Measurements from ENCODE around the gene ELF2.
"Not testable (repeated sequence)": the region's sequence is repeated elsewhere in the genome, so short reads cannot be mapped to it uniquely, and the experiment has no call there.

ELF2 gene

GRCh38 chr4:139035650-139036049, 141.4 kb downstream of the ELF2 start:
- H3K27ac ChIP-seq = no peak overlapping the region
- ChIA-PET POLR2A (ENCODE audit: low non-redundant PET) (no interaction called here), CTCF (interaction anchor here (0.6 kb wide), 1 partner anchor 332 kb away, joined by 3 read pairs; no protein-coding TSS in a partner anchor)
- TF ChIP-seq, protein P1, sequence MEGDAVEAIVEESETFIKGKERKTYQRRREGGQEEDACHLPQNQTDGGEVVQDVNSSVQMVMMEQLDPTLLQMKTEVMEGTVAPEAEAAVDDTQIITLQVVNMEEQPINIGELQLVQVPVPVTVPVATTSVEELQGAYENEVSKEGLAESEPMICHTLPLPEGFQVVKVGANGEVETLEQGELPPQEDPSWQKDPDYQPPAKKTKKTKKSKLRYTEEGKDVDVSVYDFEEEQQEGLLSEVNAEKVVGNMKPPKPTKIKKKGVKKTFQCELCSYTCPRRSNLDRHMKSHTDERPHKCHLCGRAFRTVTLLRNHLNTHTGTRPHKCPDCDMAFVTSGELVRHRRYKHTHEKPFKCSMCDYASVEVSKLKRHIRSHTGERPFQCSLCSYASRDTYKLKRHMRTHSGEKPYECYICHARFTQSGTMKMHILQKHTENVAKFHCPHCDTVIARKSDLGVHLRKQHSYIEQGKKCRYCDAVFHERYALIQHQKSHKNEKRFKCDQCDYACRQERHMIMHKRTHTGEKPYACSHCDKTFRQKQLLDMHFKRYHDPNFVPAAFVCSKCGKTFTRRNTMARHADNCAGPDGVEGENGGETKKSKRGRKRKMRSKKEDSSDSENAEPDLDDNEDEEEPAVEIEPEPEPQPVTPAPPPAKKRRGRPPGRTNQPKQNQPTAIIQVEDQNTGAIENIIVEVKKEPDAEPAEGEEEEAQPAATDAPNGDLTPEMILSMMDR (conservative IDR thresholded peaks at IDR 0.05; ENCODE audit: low read depth) = no peak
- DNase-seq (ENCODE audit: low spot score) = no peak

GRCh38 chr4:139030614-139031235, 146.3 kb downstream of the ELF2 start:
- POLR2A ChIA-PET (ENCODE audit: low non-redundant PET) = interaction anchor here (0.6 kb wide), 1 partner anchor 1320 kb away, joined by 3 read pairs; no protein-coding TSS in a partner anchor
- TF ChIP-seq, protein P1 (conservative IDR thresholded peaks at IDR 0.05; ENCODE audit: low read depth) = peak; percentile 80

GRCh38 chr4:139029866-139030363, 147.1 kb downstream of the ELF2 start:
- POLR2A ChIA-PET (ENCODE audit: low non-redundant PET) = interaction anchor here (0.6 kb wide), 1 partner anchor 69 kb away, joined by 4 read pairs; no protein-coding TSS in a partner anchor
- H3K27ac ChIP-seq = peak overlapping the region; percentile 33; the same call in 1 of the 2 replicates
- DNase-seq (ENCODE audit: low spot score) = not testable (repeated sequence)
- CTCF ChIA-PET = interaction anchor here (0.5 to 1.3 kb wide), 10 partner anchors 9 to 585 kb away, joined by 3 to 13 read pairs (median 4); partner anchors contain the start of gene NOCT

More at GRCh38 chr4:139030614-139031235, 146.3 kb downstream of the ELF2 start:
- no peak overlapping the region for H3K27ac ChIP-seq
- CTCF ChIA-PET = interaction anchor here (0.5 to 1.3 kb wide), 13 partner anchors 10 to 589 kb away, joined by 3 to 13 read pairs (median 4); partner anchors contain the start of gene NOCT
- peak; percentile 42 for DNase-seq (ENCODE audit: low spot score)

GRCh38 chr4:139028191-139028661, 148.8 kb downstream of the ELF2 start:
- DNase-seq (ENCODE audit: low spot score) = no peak
- H3K27ac ChIP-seq = peak overlapping the region; percentile 42
- TF ChIP-seq, protein P1 (conservative IDR thresholded peaks at IDR 0.05; ENCODE audit: low read depth) = no peak
- ChIA-PET CTCF (interaction anchor here (0.6 to 0.7 kb wide), 3 partner anchors 79 to 257 kb away, joined by 3 read pairs; no protein-coding TSS in a partner anchor), POLR2A (ENCODE audit: low non-redundant PET) (no interaction called here)

DNA sequence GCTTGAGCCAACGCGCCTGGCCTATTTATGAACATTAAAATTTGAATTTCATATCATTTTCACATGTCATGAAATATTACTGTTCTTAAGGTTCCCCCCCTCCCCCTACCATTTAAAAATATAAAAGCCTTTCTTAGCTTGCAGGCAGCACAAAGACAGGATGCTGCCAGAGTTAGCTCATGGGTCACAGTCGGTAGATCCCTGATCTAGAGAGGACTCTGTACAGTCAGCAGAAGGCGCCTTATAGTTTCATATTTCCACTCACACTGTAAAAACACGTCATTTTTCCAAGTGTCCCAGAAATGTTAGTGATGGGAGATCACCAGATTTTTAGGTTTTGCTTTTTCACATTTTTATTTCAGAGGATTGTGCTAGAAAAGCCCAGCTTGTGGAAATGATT, 149.2 kb downstream of the ELF2 start:
- DNase-seq (ENCODE audit: low spot score) = no peak
- ChIA-PET CTCF (interaction anchor here (0.6 to 0.7 kb wide), 3 partner anchors 79 to 258 kb away, joined by 3 read pairs; no protein-coding TSS in a partner anchor), POLR2A (ENCODE audit: low non-redundant PET) (no interaction called here)
- TF ChIP-seq, protein P1 (conservative IDR thresholded peaks at IDR 0.05; ENCODE audit: low read depth) = no peak
- H3K27ac ChIP-seq = no peak overlapping the region

GRCh38 chr4:139025841-139026240, 151.2 kb downstream of the ELF2 start:
- H3K27ac ChIP-seq = 0 out of 2 replicates have a peak overlapping the region, but pooled peaks have one; percentile 20
- CTCF ChIA-PET = interaction anchor here (0.6 kb wide), 1 partner anchor 338 kb away, joined by 3 read pairs; no protein-coding TSS in a partner anchor
- DNase-seq (ENCODE audit: low spot score) = no peak
- POLR2A ChIA-PET (ENCODE audit: low non-redundant PET) = no interaction called here
- TF ChIP-seq, protein P1 (conservative IDR thresholded peaks at IDR 0.05; ENCODE audit: low read depth) = no peak
